SIG-M5 treated with dmso at 0.1 percent for 504 hours (cell line): ENCODE data around the gene FTO.

ENCODE experiments used
- DNase-seq: peaks from one replicate; lab custom pipeline; 2025; ENCODE audit not compliant: unreplicated experiment; lab: John Stamatoyannopoulos, UW

FTO gene

DNA sequence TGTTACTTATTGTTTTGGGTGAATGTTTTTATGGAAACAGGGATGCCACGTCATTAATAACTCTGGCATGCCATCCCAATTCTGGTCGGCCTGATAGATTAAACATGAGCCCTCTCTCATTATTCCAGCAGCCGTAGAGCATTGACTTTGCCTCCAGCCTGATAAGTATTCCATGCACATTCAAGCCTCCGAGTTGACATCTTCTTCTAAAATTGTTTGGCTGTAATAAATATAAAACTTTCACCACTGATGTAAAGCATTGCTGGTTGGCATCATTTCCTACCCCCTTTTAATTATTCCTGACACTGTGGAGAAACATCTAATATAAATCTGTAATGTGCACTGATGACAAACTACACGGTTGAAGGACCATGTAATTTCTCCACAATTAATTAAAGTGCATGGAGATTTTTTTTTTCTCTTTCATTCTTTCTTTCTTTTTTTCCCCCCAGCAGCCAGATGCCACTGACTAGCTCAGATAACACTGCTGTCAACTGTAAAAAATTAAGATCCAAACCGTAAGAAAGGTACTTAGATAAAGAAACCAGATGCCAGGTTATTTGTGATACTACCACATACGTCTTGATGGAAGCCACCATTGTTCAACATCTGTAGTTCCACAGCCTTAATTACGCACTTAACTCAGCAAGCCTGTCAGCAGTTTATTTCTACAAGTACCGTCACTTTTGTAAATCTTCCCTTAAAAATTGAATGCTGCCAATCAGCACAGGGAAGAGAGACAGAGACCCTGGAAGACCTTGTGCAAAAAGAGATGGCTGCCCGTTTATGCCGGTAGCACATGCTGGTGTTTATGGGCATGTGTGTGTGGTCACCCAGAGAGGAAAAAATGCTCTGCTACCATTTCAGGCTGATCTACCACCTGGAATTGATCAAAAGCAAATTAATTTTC is 344.9 kb downstream of the FTO start:
- DNase-seq, result no peak

DNA sequence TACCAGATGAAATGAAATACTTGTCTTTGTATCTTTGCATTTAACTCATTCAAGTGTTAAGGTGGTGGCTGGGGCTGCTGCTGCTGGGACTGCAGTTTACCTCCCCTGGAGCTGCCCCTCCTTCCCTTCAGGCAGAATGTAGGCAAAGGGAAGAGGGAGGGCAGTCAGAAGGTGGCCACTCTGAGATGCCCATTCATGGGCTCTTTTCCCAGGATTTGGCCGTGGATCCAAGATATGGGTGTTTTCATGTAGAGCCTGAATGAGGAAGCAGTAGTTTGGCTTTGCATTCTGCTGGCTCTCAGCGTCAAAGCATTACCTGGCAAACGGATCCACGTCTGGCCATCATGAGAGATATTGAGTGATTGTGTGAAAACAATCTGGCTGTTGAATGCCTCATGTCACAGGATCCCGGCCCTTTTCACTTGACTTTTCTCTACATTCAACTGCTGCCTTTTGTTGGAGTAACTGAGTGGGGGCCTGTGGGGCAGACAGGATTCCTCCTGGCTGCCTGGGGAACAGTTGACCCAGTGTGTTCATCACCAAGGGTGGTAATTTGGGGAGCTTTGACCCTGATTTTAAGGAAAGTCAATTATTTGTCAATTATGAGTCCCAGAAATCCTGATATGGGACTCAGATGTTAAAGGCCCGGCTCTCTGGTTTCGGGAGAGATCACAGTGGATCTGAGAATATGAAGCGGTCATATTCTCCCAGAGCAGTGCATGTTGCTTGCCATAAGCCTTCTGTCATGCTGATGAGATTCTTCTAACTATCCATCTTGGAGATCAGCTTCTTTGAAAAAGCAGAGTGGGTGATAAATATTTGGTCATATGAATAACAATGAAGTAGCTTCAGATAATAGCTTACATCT is 345.9 kb downstream of the FTO start:
- no peak for DNase-seq

DNA sequence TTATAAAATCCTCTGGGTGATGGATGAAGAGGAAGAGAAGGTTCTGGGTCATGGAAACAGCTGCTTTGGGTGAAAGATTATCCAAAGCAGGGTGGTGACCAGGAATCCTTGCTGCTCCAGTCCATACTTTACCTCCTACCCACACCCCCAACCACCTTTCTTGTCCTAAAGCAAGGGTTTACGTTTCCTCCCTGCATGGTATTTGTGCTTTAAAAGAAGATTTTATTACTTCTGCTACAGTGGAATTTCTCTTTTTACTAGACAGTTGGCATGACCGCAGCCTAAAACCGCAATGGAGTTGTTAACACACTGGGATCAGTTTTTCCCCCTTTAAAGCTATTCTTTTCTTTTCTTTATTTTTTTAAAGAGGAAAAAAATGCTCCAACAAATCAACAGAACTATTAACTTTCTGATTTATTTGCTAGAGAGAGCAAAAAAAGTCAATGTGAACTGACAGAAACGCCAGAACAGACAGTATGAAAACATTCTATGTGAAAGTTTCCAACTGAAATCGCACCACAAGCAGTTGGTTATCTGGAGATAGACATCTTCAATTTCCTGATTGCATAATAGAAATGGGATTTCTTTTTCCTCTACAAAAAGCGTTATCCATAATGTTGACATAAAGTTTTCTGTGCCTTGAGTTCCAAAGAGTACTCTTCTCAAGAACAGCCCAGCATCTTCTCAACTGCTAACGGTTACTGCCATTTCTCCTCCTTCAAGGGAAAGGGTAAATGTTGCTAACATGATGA is 346.7 kb downstream of the FTO start:
- peak; percentile 74 for DNase-seq

DNA sequence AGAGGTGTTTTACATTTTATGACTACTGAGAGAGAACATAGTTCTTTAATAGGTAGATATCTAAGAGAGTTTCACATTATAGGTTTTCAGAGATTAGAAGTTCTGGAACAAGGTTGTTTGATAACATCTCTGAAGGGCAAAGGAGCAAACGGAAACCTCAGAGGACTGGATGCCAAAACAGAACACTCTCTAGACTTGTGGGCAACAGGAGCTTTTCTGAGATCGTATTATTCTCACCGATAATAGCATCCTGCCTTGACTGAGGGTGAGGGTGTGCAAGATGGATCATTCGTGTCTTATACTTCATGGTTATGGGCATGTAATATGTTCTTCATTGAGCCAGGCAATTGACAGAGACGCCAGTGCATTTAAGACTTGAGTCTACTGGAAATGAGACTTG is 347.9 kb downstream of the FTO start:
- DNase-seq, result no peak

DNA sequence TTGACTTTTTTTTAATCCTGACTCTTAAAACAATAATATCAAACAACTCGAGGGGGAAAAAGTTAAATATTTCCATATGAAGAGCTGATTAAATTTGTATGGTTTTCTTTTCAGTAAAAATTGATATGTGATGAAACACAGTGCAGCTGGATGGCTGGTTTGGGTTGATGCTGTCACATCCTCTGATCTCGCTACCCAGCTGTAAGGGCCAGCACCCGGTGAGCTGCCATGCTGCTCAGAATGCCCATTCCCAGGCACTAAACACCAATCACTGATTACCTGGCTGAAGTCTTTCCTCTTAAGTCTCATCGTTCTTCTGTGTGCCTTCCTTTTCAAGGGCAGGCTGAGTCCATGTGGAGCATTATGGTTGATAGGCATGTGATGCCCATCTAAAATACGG is 348.3 kb downstream of the FTO start:
- DNase-seq, result no peak

DNA sequence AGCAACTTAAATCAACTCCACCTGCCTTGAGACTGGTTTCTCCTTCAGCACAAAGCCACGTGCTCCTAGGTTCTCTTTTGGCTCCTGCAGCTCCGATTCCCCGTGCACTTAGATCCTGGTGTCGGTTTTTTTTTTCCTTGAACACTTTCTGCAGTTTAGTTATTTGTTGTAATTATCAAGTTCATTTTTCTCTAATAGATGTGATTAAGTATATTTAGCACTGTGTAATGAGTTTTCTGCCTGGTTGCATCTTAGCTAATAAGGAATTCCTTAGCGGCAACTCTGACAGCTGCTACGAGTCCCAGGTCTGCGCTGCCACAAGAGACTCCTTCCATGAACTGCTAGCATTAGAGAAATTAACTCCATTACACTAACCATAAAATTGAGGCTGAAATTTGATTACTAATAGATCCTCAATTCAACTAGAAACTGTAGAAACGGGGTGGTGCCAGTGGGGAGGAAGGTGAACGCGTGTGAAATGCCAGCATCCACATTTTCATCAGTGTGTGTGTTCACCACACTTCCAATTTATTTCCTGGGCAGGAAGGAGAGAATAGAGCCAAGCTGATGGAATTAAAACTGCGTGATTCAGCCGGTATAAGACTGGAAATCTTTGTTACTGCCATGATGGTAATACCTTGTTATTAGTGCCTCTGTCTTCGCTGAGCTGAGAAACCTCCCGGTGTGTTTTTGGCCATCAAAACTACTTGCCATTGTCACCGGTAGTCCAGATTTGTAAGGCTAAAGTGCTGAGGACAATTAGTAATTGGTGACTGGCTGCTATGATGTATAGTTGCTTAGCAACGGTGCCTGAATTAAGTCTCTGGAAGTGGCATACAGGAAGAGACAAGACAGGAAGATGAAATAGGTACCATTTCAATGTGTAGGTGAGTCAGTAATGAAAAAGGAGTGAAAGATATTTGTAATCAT is 350.2 kb downstream of the FTO start:
- no peak for DNase-seq

DNA sequence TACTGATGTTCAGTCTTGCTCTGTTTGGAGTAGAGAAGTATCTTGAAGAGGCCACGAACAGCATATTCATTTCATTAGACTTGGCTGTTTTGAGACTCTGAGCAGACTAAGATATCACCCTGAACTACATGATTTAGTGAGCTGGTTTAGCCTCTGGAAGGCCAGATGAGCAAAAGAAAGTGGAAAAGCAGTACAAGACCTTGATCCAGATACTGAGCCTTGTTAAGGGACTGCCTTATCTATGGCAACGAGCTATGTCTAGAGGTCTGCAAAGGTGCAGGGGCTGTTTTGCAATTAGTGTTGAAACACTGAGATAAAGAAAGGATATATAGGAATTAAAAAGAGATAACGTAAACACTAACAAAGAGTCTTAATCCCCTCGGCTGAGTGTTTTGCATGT is 351.2 kb downstream of the FTO start:
- DNase-seq, result no peak

DNA sequence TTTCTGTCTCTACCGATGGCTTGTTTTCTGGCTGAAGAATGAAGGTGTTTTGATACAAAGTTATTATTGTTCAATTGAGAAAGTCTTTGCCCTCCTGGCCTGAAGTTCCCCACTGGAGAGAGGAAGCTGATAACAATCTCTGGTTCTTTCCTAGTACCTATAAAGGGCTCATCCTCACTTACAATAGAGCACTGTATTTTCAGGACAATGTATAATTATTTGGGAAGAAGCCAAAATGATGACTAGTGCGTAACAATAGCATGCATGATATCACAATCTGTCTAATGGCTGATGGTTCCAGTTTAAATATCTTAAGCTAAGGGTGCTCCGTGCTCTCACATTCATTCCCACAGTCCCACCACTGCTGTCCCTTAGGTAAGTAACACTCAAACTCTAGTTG is 351.9 kb downstream of the FTO start:
- no peak for DNase-seq

DNA sequence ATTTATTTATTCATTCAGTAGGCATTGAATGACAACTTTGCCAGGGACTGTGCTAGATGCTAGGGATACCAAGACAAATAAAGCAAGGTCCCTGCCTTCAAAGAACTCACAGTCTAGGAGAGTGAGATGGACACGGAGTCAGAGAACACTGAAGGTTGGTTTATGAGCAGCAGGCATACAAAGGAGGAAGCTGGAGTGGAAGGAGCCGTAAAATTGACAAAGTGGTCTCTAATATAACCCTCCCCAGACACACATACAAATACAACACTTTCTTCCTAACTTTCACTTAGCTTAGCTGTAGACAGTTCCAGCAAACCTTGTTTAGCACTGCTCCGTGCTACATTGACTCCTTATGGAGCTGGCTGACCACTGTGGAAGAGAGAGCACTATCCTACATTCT is 353.0 kb downstream of the FTO start:
- no peak for DNase-seq

DNA sequence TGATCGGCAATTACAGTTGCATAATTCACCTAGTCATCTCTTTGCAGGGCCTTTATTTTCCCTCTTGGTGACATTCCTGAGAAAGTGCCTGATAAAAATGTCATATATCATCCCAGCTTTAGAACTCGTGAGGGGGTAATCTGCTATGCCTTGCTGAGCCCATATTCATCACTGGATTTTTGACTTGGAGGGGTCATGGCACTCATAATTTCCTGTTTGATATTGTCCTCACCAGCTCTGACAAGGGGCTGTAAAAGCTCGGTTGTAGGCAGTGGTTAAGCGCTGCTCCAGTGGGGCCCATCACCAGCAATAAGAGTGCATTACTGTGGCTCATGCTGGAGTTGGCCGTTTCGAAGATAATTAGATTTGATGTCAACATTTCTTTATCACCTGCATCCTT is 355.4 kb downstream of the FTO start:
- DNase-seq, result no peak

DNA sequence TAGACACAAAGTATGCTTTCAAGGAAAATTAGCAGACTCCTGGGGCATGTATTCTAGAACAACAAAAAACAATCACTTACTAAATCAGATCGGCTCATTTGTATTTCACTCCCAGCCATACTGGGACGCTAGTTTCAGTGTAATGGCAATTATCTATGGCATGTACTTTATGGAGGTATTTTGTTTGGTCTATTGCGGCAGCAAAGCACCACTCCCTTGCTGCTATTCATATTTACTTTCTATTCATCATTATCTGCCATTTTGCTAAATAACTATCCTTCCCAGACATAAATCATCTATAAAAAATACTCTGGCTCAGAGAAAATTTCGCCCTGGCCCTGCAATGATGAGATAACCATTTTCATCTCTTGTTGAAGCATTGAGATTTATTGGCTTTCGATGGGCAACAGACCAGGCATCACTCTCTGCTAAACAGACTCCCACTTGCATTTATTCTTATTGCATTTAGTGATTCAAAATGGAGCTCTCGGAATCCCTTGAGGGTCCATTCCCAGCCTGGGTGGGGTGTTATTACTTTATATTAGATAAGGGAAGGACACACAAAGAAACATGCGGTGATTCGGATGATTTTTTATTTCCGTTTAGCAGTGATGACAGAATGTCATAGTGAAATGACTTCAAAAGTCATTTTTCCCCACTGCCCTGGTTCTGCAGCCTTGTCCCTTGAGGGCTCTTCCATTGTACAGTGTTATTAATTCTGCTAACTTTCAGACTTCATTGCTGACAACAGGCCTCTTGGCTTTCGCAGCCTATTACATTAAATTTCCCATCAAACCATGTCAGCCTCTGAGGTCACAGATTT is 356.9 kb downstream of the FTO start:
- DNase-seq, result no peak

DNA sequence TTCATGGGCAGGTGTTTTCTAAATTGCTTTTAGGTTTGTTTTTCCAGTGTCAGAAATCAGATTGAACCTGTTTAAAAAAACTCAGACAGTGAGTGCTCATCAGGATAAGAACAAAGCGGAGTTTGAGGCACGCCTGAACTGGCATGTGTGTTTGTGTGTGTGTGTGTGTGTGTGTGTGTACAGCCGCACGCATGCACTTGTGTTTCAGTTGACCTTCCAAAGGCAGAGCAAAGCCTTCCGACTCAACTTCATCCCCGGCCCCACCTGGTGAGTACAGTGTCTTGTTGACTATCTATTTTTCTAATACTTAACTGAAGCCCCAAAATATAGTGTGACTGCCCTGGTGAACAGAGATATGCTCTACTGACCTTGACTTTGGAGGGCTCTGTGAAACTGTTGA is 357.5 kb downstream of the FTO start:
- no peak for DNase-seq

DNA sequence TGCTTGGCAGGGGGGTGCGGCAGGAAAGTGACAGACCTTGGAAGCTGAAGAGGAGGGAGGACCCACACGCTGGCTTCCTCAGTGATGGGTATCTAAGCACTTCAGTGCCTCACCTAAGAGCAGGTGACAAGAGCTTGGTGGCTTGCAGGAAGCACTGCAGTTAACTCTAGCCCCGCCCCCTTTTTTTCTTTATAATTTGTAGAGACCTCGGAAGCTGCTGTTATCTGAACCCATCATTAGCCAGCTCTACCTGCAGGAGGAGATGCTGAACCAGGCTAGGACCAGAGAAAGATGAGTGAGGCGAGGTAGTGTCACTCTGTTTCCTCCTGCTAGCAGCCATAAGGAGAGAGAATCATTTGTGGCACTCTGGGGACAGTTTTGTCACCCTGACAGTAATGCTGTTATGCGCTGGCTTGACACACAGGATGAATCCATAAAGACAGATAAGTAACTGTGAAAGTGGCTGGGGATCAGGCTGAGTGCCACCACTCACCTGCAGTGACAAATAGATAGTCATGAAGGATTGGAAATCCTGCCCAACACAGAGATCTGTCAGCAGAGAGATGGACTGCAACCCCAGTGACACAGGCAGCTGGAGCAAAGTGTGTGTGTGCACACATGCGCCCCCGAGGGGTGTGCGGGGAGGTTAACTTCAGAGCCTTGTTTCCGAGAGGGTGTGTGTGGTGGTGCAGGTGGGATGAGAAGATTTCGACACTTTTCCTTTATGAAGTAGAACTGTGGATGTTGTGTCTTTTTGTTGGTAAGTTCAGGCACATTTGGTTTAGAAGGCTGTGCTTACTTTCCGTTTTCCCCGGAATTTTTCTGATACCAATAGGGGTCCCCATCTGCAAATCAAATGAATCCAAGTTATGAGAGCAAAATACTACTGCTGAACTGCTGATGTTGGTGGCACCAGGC is 358.7 kb downstream of the FTO start:
- DNase-seq, result no peak

DNA sequence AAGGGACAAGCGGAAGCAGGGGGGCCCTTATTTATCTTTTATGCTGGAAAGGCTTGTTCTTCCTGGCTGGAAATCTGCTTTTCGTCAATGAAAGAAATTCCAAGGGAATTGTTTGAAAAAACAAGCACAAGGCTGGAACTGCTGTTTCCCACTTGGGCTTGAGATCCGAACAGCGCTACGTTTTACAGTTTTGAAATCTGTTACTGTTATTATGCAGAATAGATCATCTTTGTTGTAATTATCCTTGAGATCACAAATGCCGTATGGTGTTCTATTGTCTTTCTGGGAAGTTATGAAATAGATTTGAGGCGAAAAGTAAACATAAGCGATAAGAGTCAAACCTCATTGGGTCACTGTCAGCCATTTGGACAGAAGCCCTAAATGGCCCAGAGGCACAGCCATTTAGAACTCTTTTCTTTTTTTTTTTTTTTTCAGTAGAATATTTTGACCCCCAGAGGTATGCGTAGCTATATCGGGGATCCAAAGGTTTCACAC is 359.4 kb downstream of the FTO start:
- DNase-seq, result no peak

DNA sequence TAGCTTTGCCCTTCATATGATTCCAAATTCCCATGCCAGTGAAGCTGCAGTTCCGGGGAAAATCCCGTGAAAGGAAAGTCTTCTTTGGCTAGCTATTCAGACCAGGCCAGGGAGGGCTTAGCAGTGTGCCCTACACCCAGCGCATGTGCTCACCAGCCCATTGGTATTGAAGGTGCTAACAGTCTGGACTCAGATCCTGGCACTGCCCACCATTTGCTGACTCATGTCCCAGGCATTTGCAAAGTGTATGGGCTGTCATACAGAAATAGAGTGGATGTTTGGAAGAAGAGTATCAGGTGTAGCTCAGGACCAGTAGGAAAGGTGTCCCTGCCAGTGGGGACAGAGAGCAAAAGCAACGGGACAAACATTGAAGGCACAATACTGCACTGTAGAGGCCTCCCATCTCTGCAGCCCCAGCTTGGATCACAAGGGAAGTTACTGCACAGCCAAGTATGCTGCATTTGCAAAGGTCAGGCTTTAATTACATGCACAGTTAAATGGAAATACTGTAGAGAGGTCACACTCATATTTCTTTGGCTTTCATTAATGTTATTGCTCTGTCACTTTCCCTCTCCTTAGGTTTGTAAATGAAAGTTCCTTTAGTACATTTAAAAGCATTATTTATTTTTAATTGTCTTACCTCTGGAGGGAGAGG is 362.6 kb downstream of the FTO start:
- no peak for DNase-seq

DNA sequence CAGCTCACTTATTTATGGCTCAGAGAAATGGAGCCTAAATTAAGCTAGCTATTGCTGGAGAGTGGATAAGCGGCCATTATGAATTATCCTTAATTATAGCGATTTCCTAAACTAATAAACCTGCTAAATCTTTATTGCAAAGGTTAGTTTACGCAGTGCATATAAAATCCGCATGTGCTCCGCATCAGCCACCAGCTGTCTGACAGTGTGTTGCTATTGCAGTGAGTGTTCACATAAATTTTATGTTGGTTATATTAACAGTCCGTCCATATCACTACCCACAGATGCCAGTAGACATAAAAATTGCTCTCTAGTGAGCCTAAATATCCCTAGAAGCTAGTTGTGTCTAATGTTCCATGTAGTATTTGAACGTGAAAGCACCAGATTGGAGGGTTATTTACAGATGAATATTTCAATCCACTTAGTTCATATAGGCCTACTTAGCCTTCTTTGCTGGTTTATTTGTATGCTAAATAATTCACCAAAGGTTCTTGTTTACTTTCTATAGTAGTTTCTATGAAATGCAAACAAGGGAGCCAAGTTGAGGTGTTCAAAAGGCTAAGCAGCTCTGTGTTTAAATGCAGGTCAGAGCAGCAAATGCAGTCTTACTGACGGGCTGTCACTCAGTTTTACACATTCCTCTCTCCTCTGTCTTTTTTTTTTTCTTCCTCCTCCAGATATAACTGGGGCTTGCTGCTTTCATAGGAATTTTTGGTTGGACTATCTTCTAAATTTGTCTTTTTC is 363.5 kb downstream of the FTO start:
- DNase-seq, result no peak

DNA sequence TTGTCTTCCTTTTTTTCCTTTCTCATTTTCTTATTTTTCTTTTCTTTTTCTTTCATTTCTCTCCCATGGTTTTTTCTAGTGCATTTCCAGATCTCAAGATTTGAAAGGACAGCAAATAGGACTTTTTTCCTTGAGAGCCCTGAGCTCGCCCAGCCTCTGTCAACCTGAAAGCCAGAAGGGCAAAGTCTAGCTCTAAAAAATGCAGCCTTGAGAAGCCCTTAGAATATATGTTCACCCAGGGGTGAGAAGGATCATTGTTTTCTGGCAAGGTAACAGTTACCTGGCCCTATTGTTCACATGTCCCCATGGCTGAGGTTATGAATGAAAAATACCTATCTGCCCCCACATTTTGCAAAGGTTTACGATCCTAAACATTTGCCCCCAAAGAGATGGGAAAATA is 364.3 kb downstream of the FTO start:
- DNase-seq, result no peak
